GM12878 (cell line): ENCODE results near the gene IRAK3. TPM values are rescaled to one million over a fixed set of nuclear protein-coding genes. Genes with fewer than 3 reads are reported as not detected.

Experiments used
- ATAC-seq: fragments of 200-7000 bp; cut with Tn5 transposase; 3 replicates; pipeline ENCODE4 v1.9.1; 2020; ENCODE audit warnings: mild to moderate bottlenecking, moderate library complexity
- BruUV-seq: library from RNA; stranded (reverse); fragments of 400-500 nt; replicated peaks from 2 replicates; lab custom pipeline; 2021; lab: Mats Ljungman, UMichigan
- CTCF ChIA-PET: fragments of 300-600 bp; sonication (Branson Sonifier 250); formaldehyde crosslinking; extraction: SDS; loops from one replicate; lab custom pipeline; 2021; ENCODE audit warnings: inconsistent platforms; lab: Yijun Ruan, JAX
- POLR2A ChIA-PET: fragments of 350-600 bp; formaldehyde crosslinking; extraction: SDS; loops from one replicate; lab custom pipeline; 2021; ENCODE audit warnings: inconsistent platforms; lab: Charles Lee
- RAD21 ChIA-PET: fragments of 300-600 bp; sonication (Branson Sonifier 250); formaldehyde crosslinking; loops from one replicate; lab custom pipeline; 2023; ENCODE audit warnings: antibody characterized with exemption; ENCODE audit not compliant: unreplicated experiment; lab: Charles Lee
- SMC1A ChIA-PET: fragments of 300-600 bp; sonication (Branson Sonifier 250); formaldehyde crosslinking; loops from one replicate; lab custom pipeline; 2023; ENCODE audit not compliant: unreplicated experiment, uncharacterized antibody; lab: Charles Lee
- DNase-seq: peaks from one replicate; pipeline ENCODE4 v3.0.0-alpha.2; 2011; ENCODE audit warnings: low read depth, low spot score
- FAIRE-seq: peaks from 3 replicates; lab custom pipeline; 2011; peaks lifted over from hg19 to GRCh38; lab: Jason Lieb, UNC
- H2AFZ ChIP-seq: 2 replicates; pipeline ENCODE4 v1.6.0; 2011; ENCODE audit warnings: low read depth, low read length, control low read depth; ENCODE audit not compliant: control insufficient read depth
- H3K27ac ChIP-seq: 2 replicates; pipeline ENCODE4 v1.5.1; 2011; ENCODE audit warnings: control low read depth; ENCODE audit not compliant: control insufficient read depth, insufficient read depth
- H3K27me3 ChIP-seq, 2 experiments: replicated peaks in 1 of 2; 2 replicates each; pipeline versions ENCODE4 v1.6.0 to v1.6.1; 2011; ENCODE audit warnings: low read length in 1 of 2; ENCODE audit not compliant: control insufficient read depth in 2 of 2, insufficient read depth in 2 of 2
- H3K36me3 ChIP-seq, 2 experiments: 2 replicates each; pipeline ENCODE4 v1.5.1; 2011; ENCODE audit warnings: low read length in 1 of 2; ENCODE audit not compliant: control insufficient read depth in 2 of 2, insufficient read depth in 2 of 2
- H3K4me1 ChIP-seq: 2 replicates; pipeline ENCODE4 v1.6.1; 2011; ENCODE audit warnings: mild to moderate bottlenecking, low read length, moderate library complexity, mixed read lengths; ENCODE audit not compliant: control insufficient read depth, insufficient read depth
- H3K4me2 ChIP-seq: 2 replicates; pipeline ENCODE4 v1.6.0; 2011; ENCODE audit warnings: control low read depth; ENCODE audit not compliant: control insufficient read depth, insufficient read depth
- H3K4me3 ChIP-seq: fragments of 200-600 bp; sonication (generic); 2 replicates; pipeline ENCODE4 v1.5.1; 2016
- H3K79me2 ChIP-seq: 2 replicates; pipeline ENCODE4 v1.6.0; 2011; ENCODE audit warnings: low read length; ENCODE audit not compliant: control insufficient read depth, insufficient read depth
- H3K9ac ChIP-seq: 2 replicates; pipeline ENCODE4 v1.8.0; 2011; ENCODE audit warnings: low read length, control low read depth, mixed read lengths; ENCODE audit not compliant: control insufficient read depth, insufficient read depth
- H3K9me3 ChIP-seq: replicated peaks from 3 replicates; pipeline ENCODE4 v1.5.1; 2011; ENCODE audit warnings: mild to moderate bottlenecking, low read length; ENCODE audit not compliant: control insufficient read depth, insufficient read depth
- H4K20me1 ChIP-seq: 2 replicates; pipeline ENCODE4 v1.6.0; 2011; ENCODE audit not compliant: control insufficient read depth, insufficient read depth
- BACH1 ChIP-seq: fragments of 450-650 bp; IDR thresholded peaks from 2 replicates; pipeline ENCODE4 v1.6.1; 2017; ENCODE audit warnings: mild to moderate bottlenecking, borderline replicate concordance
- CEBPB ChIP-seq, 2 experiments: fragments of 150-350 bp in 1 of 2; IDR thresholded peaks; 2 replicates each; pipeline ENCODE4 v1.6.1; 2012 to 2014; ENCODE audit warnings: low read depth in 2 of 2, low read length in 2 of 2, borderline replicate concordance in 1 of 2, inconsistent platforms in 1 of 2
- EP300 ChIP-seq, 2 experiments: fragments of 150-350 bp in 1 of 2; IDR thresholded peaks; 2 replicates each; pipeline ENCODE4 v1.6.1; 2011 to 2012; ENCODE audit warnings: low read depth in 2 of 2, low read length in 2 of 2, borderline replicate concordance in 1 of 2, improper control_type of control experiment in 1 of 2, inconsistent platforms in 1 of 2; ENCODE audit not compliant: control insufficient read depth in 1 of 2
- IRF4 ChIP-seq: IDR thresholded peaks from 2 replicates; pipeline ENCODE4 v1.6.1; 2011; ENCODE audit warnings: low read depth, low read length
- MTA2 ChIP-seq: fragments of 450-650 bp; IDR thresholded peaks from 2 replicates; pipeline ENCODE4 v1.6.1; 2016; ENCODE audit warnings: low read depth, mild to moderate bottlenecking, moderate library complexity
- NFXL1 ChIP-seq: fragments of 450-650 bp; IDR thresholded peaks from 2 replicates; pipeline ENCODE4 v1.6.1; 2017; ENCODE audit warnings: antibody characterized with exemption, mild to moderate bottlenecking, borderline replicate concordance
- PAX5 ChIP-seq: IDR thresholded peaks from 2 replicates; pipeline ENCODE4 v1.6.1; 2011; ENCODE audit warnings: low read depth, low read length, borderline replicate concordance
- PML ChIP-seq: IDR thresholded peaks from 2 replicates; pipeline ENCODE4 v1.6.1; 2012; ENCODE audit warnings: low read length, inconsistent platforms
- POLR2A ChIP-seq: IDR thresholded peaks from 2 replicates; pipeline ENCODE4 v1.6.1; 2011; ENCODE audit warnings: low read depth, mild to moderate bottlenecking, low read length
- RCOR1 ChIP-seq: conservative IDR thresholded peaks from 2 replicates; pipeline ENCODE4 v1.6.1; 2012; ENCODE audit warnings: low read depth, low read length, improper control_type of control experiment
- SMAD5 ChIP-seq: IDR thresholded peaks from 2 replicates; pipeline ENCODE4 v1.6.1; 2016; ENCODE audit warnings: antibody characterized with exemption, low read depth
- SMARCA5 ChIP-seq: fragments of 450-650 bp; IDR thresholded peaks from 2 replicates; pipeline ENCODE4 v1.6.1; 2017; ENCODE audit warnings: mild to moderate bottlenecking
- ZNF687 ChIP-seq: fragments of 450-650 bp; IDR thresholded peaks from 2 replicates; pipeline ENCODE4 v1.6.1; 2017; ENCODE audit warnings: mild to moderate bottlenecking, moderate library complexity
- WGBS: methylation state at CpG from one replicate; pipeline ENCODE4 v1.1.6; 2016; ENCODE audit warnings: low lambda C conversion rate; ENCODE audit not compliant: insufficient replicate concordance, insufficient coverage; ENCODE audit errors: missing lambda C conversion rate; 5-methylcytosine and 5-hydroxymethylcytosine counted together
- in situ Hi-C: fragments of 300-500 bp; cut with MboI; formaldehyde crosslinking; loops from 9 replicates; pipeline ENCODE4 v1.14.3; 2018; ENCODE audit warnings: mixed read lengths
- intact Hi-C: fragments of 100-400 bp; cut with micrococcal nuclease; formaldehyde crosslinking; loops from one replicate; pipeline ENCODE4 v1.14.2; 2022; ENCODE audit not compliant: unreplicated experiment
- polyA plus RNA-seq, 11 experiments: library from polyadenylated mRNA; depleted of rRNA in 4 of 11; unstranded in 6 of 11; stranded (reverse) in 5 of 11; fragments of >200 nt; fragmentation: Nextera tagmentation in 4 of 11; fragmentation: Illumina TruSeq in 1 of 11; extraction: Ambion mirVana in 4 of 11; extraction: Trizol in 1 of 11; gene quantifications; 1 replicate in 1 of 11; 2 replicates in 10 of 11; pipeline versions ENCODE4 v1.2.1 to v1.2.3, GENCODE V29; 2011 to 2016; ENCODE audit warnings: inconsistent platforms in 2 of 11, missing spikeins in 2 of 11, low read depth in 1 of 11
- total RNA-seq, 4 experiments: library from RNA; depleted of rRNA in 3 of 4; stranded (reverse); fragments of >200 nt in 3 of 4; fragmentation: Illumina TruSeq in 1 of 4; extraction: Trizol in 1 of 4; gene quantifications; 2 replicates each; pipeline versions ENCODE4 v1.2.1 to v1.2.3, GENCODE V29; 2013 to 2021
- TF ChIP-seq, protein P1 (sequence below): fragments of 450-650 bp; conservative IDR thresholded peaks from 2 replicates; pipeline ENCODE4 v1.6.1; 2017; ENCODE audit warnings: mild to moderate bottlenecking, moderate library complexity
- TF ChIP-seq, protein P2 (sequence below): fragments of 450-650 bp; IDR thresholded peaks from 2 replicates; pipeline ENCODE4 v1.6.1; 2014; ENCODE audit warnings: mild to moderate bottlenecking

Gene IRAK3
- total and polyA plus RNA-seq, 10 of the 15 experiments (the other 5 are each of a cell fraction or from before 2014, with no cell fraction given), result 1.4 to 14.1 (median 5.4) TPM

DNA sequence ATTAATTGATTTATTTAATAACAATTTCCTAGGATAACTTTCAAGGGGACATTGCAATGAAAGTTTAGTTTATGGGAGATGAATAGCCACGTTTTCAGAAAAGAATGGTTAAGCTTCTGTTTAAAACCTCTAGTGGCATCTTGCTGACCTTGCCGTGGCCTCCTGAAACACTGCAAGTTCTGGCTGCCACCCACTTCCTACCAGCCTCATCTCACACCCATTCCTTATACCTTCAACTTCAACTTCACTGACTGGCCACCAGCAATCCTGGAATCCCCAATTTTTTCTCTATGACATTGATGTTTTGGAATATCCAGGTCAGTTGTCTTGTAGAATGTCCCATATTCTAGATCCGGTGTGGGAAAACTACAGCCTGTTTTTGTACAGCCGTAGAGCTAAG, 108.1 kb downstream of the IRAK3 start:
- Histone ChIP-seq H3K4me2 (no peak overlapping the region), H4K20me1 (no peaks in the 10 kb centered on the region), H3K9me3 (no peaks in the 10 kb centered on the region; the same call in 2 of the 3 replicates), H3K4me1 (no peaks in the 10 kb centered on the region), H3K27ac (no peak overlapping the region), H2AFZ (no peak overlapping the region), H3K4me3 (no peak overlapping the region), H3K79me2 (no peaks in the 10 kb centered on the region), H3K36me3 (no peaks in the 10 kb centered on the region), H3K27me3 (no peaks in the 10 kb centered on the region), H3K9ac (no peak overlapping the region)
- in situ Hi-C loops (no loop called here), intact Hi-C loops (no loop called here)
- ATAC-seq, result no peak
- ChIA-PET POLR2A (no interaction called here), RAD21 (no interaction called here), SMC1A (no interaction called here), CTCF (no interaction called here)
- no peak for FAIRE-seq
- DNase-seq, result no peak
- BruUV-seq, result no TSS peak
- WGBS, result 52% methylated on average over 4 of the region's 4 CpGs
- TF ChIP-seq SMARCA5, result no peak
- no peak for TF ChIP-seq POLR2A
- TF ChIP-seq PAX5, result no peak
- TF ChIP-seq, protein P1, sequence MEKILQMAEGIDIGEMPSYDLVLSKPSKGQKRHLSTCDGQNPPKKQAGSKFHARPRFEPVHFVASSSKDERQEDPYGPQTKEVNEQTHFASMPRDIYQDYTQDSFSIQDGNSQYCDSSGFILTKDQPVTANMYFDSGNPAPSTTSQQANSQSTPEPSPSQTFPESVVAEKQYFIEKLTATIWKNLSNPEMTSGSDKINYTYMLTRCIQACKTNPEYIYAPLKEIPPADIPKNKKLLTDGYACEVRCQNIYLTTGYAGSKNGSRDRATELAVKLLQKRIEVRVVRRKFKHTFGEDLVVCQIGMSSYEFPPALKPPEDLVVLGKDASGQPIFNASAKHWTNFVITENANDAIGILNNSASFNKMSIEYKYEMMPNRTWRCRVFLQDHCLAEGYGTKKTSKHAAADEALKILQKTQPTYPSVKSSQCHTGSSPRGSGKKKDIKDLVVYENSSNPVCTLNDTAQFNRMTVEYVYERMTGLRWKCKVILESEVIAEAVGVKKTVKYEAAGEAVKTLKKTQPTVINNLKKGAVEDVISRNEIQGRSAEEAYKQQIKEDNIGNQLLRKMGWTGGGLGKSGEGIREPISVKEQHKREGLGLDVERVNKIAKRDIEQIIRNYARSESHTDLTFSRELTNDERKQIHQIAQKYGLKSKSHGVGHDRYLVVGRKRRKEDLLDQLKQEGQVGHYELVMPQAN, result no peak
- no peak for TF ChIP-seq BACH1
- TF ChIP-seq NFXL1, result no peak
- TF ChIP-seq IRF4, result no peak
- TF ChIP-seq, protein P2, sequence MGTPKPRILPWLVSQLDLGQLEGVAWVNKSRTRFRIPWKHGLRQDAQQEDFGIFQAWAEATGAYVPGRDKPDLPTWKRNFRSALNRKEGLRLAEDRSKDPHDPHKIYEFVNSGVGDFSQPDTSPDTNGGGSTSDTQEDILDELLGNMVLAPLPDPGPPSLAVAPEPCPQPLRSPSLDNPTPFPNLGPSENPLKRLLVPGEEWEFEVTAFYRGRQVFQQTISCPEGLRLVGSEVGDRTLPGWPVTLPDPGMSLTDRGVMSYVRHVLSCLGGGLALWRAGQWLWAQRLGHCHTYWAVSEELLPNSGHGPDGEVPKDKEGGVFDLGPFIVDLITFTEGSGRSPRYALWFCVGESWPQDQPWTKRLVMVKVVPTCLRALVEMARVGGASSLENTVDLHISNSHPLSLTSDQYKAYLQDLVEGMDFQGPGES, result no peak
- TF ChIP-seq EP300 (IDR thresholded peaks at IDR 0.05; ENCODE audit: borderline replicate concordance in 1 of 2, control insufficient read depth in 1 of 2, low read depth in 2 of 2, low read length in 2 of 2), result no peak
- TF ChIP-seq CEBPB (IDR thresholded peaks at IDR 0.05; ENCODE audit: borderline replicate concordance in 1 of 2, low read depth in 2 of 2, low read length in 2 of 2), result no peak
- no peak for TF ChIP-seq ZNF687
- no peak for TF ChIP-seq MTA2
- TF ChIP-seq PML, result no peak
- no peak for TF ChIP-seq SMAD5
- TF ChIP-seq RCOR1, result no peak
